Erythroblast (primary cell): ENCODE results near the gene PTPRN2.
A peak's percentile ranks its signal among the peaks of the same experiment; 100 is the strongest.
"Not testable (repeated sequence)": the region's sequence is repeated elsewhere in the genome, so short reads cannot be mapped to it uniquely, and the experiment has no call there.

ENCODE experiments used
- DNase-seq, 2 experiments: peaks; one replicate each; lab custom pipeline; 2025; lab: John Stamatoyannopoulos, UW
- GATA1 ChIP-seq: IDR thresholded peaks from 2 replicates; pipeline ENCODE4 v1.6.1; 2011; ENCODE audit warnings: low read depth, mild to moderate bottlenecking, control low read depth, low read length, moderate library complexity
- POLR2A ChIP-seq: IDR thresholded peaks from 2 replicates; pipeline ENCODE4 v1.6.1; 2011; ENCODE audit warnings: mild to moderate bottlenecking, low read length

PTPRN2 gene

GRCh38 chr7:158409816-158410330 is 177.8 kb downstream of the PTPRN2 start:
- TF ChIP-seq GATA1 (no peak), POLR2A (no peak)
- no peak for DNase-seq

- DNase-seq, result no peak
- TF ChIP-seq GATA1 (no peak), POLR2A (no peak)
Observed at GRCh38 chr7:158409120-158409519, 178.5 kb downstream of the PTPRN2 start.

GRCh38 chr7:158408318-158408920 is 179.2 kb downstream of the PTPRN2 start:
- no peak for TF ChIP-seq GATA1
- no peak for TF ChIP-seq POLR2A
- DNase-seq, result no peak

GRCh38 chr7:158407581-158408317 is 179.9 kb downstream of the PTPRN2 start:
- no peak for TF ChIP-seq GATA1
- no peak for TF ChIP-seq POLR2A

GRCh38 chr7:158406801-158407200 is 180.8 kb downstream of the PTPRN2 start:
- TF ChIP-seq POLR2A (no peak), GATA1 (no peak)
- no peak for DNase-seq

More at GRCh38 chr7:158407581-158408317, 179.9 kb downstream of the PTPRN2 start:
- DNase-seq, result peak; percentile 14 to 46

DNA sequence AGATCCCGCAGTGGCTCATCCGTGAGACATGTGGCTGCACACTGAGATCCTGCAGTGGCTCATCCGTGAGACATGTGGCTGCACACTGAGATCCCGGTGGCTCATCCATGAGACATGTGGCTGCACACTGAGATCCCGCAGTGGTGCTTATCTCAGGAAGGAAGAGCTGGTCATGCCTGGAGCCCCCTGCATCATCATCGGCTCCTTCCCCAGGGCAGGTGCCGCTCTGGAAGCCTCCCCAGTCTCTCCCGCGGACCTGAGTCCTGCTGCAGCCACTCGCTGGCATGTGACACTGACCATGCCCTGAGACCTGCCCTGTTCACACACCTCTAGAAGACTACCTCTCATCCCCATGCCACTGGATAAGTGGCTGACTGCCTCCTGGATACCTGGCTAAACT is 181.3 kb downstream of the PTPRN2 start:
- no peak for DNase-seq
- TF ChIP-seq GATA1, result no peak
- no peak for TF ChIP-seq POLR2A

DNA sequence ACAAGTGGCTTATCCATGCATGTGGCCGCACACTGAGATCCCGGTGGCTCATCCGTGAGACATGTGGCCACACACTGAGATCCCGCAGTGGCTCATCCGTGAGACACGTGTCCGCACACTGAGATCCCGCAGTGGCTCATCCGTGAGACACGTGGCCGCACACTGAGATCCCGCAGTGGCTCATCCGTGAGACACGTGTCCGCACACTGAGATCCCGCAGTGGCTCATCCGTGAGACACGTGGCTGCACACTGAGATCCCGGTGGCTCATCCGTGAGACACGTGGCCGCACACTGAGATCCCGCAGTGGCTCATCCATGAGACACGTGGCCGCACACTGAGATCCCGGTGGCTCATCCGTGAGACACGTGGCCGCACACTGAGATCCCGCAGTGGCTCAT is 181.9 kb downstream of the PTPRN2 start:
- DNase-seq, result not testable (repeated sequence)

DNA sequence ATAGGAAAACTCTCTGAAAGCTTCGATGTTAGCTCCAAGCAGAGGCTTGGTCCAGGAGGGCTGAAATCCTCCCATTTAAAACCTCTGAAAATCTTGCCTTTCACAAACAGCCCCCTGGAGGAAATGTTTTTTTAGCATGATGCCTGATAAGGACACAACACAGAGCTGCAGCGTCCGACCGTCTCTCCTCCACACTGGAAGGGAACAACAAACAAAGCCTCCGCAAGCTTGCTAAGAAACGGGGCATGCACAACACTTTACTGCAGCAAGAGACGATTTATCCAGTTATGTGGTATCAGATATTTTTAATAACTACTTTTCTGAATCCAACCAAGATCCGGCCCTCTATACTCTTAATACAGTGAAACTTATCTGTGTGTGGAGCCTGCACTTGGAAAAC is 182.3 kb downstream of the PTPRN2 start:
- no peak for DNase-seq
- no peak for TF ChIP-seq POLR2A
- no peak for TF ChIP-seq GATA1

- TF ChIP-seq POLR2A, result no peak
- no peak for TF ChIP-seq GATA1
- no peak for DNase-seq
Observed at GRCh38 chr7:158404031-158404761, 183.4 kb downstream of the PTPRN2 start.

DNA sequence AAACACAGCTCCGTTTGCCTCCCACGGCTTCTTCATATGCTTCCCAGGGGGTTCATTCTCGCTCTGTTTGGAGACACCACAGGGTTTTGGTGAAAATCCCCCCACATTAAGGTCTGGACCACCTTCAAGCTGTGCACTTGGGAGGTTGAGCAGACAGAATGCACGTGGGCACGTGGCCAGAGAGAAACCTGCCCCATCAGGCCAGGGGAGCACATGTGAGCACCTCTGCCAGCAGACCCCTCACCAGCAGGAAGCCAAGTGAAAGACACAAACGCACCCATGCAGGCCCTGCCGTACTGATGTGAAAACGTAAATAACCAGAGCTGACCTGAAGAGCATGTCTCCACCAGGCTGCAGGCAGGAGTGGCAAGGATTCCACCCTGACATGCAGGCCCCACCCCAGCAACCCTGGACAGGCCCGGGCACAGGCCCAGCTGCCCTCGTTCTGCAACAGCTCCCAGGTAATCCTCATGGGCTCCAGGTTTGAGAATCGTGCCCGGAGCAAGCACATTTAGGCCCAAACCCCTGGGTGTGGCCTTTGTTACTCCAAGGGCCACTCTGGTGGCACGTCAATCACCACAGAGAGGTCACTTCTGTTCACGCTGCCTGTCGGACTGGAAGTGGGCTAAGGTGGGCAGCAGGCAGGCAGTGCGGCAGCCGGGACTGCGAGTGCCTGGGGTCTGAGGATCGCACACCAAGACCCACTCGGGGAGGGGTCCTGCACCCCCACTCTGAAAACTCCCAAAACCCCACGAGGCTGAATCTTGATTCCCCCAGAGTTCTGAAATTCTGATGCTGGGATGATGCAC is 184.4 kb downstream of the PTPRN2 start:
- DNase-seq, result no peak
- TF ChIP-seq POLR2A, result no peak
- TF ChIP-seq GATA1, result no peak

GRCh38 chr7:158402471-158402870 is 185.2 kb downstream of the PTPRN2 start:
- no peak for DNase-seq
- TF ChIP-seq POLR2A (no peak), GATA1 (no peak)

DNA sequence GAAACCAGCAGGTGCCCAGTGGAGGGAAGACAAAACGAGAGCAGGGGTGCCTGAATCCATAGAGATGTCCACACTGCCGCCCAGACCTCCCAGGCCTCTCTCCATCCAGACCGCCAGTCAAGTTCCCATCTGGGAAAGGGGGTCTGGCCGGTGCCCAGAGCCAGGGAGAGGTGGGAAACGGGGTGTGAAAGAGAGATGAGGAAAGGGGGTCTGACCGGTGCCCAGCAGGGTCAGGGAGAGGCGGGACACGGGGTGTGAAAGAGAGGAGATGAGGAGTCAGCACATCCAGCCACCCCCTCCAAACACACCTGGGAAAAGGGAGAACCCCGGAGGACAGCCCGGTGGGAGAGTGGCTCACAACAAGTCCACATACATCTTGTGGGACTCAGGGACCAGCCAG is 185.8 kb downstream of the PTPRN2 start:
- DNase-seq, result no peak
- TF ChIP-seq GATA1 (no peak), POLR2A (no peak)

GRCh38 chr7:158401295-158401694 is 186.3 kb downstream of the PTPRN2 start:
- TF ChIP-seq POLR2A, result no peak
- no peak for TF ChIP-seq GATA1

DNA sequence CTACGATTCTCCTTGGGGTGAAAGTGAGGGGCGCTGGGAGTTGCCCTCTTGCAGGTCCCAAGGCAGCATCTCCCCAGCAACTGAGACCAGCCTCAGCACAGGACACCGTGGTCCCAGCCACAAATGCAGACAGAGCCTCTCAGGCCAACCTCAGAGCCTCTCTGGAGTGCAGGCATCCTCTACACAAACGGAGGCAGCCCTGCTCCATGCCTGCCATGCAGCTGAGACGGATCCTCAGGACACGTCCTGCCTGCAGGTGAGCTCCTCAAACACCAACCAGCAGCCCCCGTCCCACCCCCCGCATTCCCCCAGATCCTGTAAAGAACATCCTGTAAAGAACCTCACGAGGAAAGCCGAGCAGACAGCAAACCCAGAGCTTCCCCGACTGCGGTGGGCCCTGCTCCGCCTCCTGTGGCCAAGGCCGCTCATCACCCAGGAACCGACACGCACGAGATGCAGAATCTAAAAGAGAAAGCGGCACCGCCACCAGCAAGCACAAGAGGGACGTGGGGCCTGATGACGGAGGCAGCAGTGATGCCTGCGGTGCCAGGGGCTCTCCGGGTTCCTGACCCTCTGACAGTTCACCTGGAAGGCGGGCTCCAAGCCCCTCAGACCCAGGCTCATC is 186.9 kb downstream of the PTPRN2 start:
- no peak for DNase-seq
- TF ChIP-seq POLR2A (no peak), GATA1 (no peak)

More at GRCh38 chr7:158401295-158401694, 186.3 kb downstream of the PTPRN2 start:
- DNase-seq, result no peak
